ENCODE results near the gene POU6F2. TPM values are rescaled to one million over a fixed set of nuclear protein-coding genes. Genes with fewer than 3 reads are reported as not detected.
A peak's percentile ranks its signal among the peaks of the same experiment; 100 is the strongest.

POU6F2 gene
- total RNA-seq, 1 experiment from 2014 or later = not detected

DNA sequence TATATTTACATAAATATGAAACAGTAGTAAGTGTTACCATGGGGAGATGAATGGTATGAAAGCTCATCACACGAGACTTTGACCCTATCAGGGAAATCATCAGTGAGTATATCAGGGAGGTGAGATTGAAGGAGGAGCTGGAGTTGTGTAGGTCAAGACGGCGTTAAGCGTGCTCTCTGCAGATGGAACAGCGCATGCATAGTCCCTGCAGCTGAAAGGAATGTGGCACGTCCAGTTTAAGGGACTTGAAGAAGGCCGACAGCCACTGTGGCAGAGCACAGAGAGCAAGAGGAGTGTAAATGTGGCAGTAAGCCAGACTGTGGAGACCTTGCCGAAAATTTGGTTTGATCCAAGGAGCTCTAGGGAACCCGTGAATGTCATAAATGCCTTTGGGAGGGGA, 38.9 kb downstream of the POU6F2 start:
- peaks cover 25% of the 10 kb centered on the region for H3K27me3 ChIP-seq (ENCODE audit: low read length)
- no peak overlapping the region for H3K9ac ChIP-seq (ENCODE audit: low read length)
- POLR2A ChIA-PET (ENCODE audit: unreplicated experiment) = interaction anchor here (0.7 kb wide), 1 partner anchor 815 kb away, joined by 4 read pairs; no protein-coding TSS in a partner anchor
- no peaks in the 10 kb centered on the region for H4K20me1 ChIP-seq (ENCODE audit: low read length)
- no peak overlapping the region for H3K4me3 ChIP-seq (ENCODE audit: low read length)
- no peaks in the 10 kb centered on the region for H3K9me2 ChIP-seq (replicated peaks; ENCODE audit: low read length)
- H2AFZ ChIP-seq (ENCODE audit: low read length) = no peak overlapping the region
- H3K27ac ChIP-seq (ENCODE audit: low read length) = no peak overlapping the region
- DNase-seq (peak; percentile 32), ATAC-seq (no peak)
- H3K9me3 ChIP-seq (ENCODE audit: low read length) = no peaks in the 10 kb centered on the region
- BruUV-seq (replicated peaks) = no TSS peak
- CTCF ChIA-PET = interaction anchor here (0.5 kb wide), 1 partner anchor 503 kb away, joined by 6 read pairs; no protein-coding TSS in a partner anchor
- TF ChIP-seq, protein P1, sequence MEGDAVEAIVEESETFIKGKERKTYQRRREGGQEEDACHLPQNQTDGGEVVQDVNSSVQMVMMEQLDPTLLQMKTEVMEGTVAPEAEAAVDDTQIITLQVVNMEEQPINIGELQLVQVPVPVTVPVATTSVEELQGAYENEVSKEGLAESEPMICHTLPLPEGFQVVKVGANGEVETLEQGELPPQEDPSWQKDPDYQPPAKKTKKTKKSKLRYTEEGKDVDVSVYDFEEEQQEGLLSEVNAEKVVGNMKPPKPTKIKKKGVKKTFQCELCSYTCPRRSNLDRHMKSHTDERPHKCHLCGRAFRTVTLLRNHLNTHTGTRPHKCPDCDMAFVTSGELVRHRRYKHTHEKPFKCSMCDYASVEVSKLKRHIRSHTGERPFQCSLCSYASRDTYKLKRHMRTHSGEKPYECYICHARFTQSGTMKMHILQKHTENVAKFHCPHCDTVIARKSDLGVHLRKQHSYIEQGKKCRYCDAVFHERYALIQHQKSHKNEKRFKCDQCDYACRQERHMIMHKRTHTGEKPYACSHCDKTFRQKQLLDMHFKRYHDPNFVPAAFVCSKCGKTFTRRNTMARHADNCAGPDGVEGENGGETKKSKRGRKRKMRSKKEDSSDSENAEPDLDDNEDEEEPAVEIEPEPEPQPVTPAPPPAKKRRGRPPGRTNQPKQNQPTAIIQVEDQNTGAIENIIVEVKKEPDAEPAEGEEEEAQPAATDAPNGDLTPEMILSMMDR (conservative IDR thresholded peaks at IDR 0.05; ENCODE audit: low read depth, low read length) = no peak
- TF ChIP-seq EZH2 (IDR thresholded peaks at IDR 0.05; ENCODE audit: low read length, unreplicated experiment) = no peak
- no peak for TF ChIP-seq EZH2phosphoT487 (IDR thresholded peaks at IDR 0.05; ENCODE audit: borderline replicate concordance, low read length)
- H3K4me2 ChIP-seq (ENCODE audit: low read length) = no peak overlapping the region
- H3F3A ChIP-seq (ENCODE audit: low read length, unreplicated experiment) = no peaks in the 10 kb centered on the region
- H3K36me3 ChIP-seq (ENCODE audit: low read depth, low read length) = no peaks in the 10 kb centered on the region
- intact Hi-C loops (cut with micrococcal nuclease) = no loop called here
- no peaks in the 10 kb centered on the region for H3K4me1 ChIP-seq (ENCODE audit: insufficient read depth, low read length)
- H3K79me2 ChIP-seq (ENCODE audit: low read length) = no peaks in the 10 kb centered on the region

DNA sequence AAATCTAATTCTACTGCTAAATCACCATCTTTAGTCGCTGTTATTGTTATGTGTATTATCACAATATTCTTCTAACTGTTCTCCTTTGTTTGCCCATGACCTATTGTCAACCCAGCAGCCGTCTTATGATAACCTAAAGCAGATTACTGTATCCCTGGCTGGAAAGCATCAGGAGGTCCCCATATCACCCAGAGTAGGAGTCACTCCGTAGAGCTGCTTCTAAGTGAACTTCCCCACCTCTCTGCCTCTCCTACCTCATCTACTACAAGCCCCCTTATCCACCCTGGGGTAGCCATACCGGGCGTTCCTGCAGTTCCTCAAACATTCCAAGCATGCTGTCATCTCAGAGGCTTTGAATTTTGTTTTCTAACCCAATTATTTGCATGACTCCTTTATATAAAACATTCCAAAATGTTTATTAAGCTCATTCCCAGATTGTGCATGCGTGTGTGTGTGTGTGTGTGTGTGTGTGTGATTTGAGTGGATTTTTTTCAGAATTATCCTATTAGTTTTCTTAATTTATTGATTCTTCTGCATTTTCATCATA, 39.7 kb downstream of the POU6F2 start:
- Histone ChIP-seq H3K4me2 (ENCODE audit: low read length) (no peak overlapping the region), H3K27ac (ENCODE audit: low read length) (no peak overlapping the region), H3K9me2 (replicated peaks; ENCODE audit: low read length) (no peaks in the 10 kb centered on the region), H3K27me3 (ENCODE audit: low read length) (peaks cover 25% of the 10 kb centered on the region), H3K36me3 (ENCODE audit: low read depth, low read length) (no peaks in the 10 kb centered on the region), H3K4me1 (ENCODE audit: insufficient read depth, low read length) (no peaks in the 10 kb centered on the region), H3K79me2 (ENCODE audit: low read length) (no peaks in the 10 kb centered on the region), H2AFZ (ENCODE audit: low read length) (no peak overlapping the region), H3F3A (ENCODE audit: low read length, unreplicated experiment) (no peaks in the 10 kb centered on the region), H3K4me3 (ENCODE audit: low read length) (no peak overlapping the region), H3K9ac (ENCODE audit: low read length) (no peak overlapping the region), H3K9me3 (ENCODE audit: low read length) (no peaks in the 10 kb centered on the region), H4K20me1 (ENCODE audit: low read length) (no peaks in the 10 kb centered on the region)
- POLR2A ChIA-PET (ENCODE audit: unreplicated experiment) = interaction anchor here (0.7 kb wide), 1 partner anchor 816 kb away, joined by 4 read pairs; no protein-coding TSS in a partner anchor
- intact Hi-C loops (cut with micrococcal nuclease) = no loop called here
- CTCF ChIA-PET = interaction anchor here (0.5 kb wide), 1 partner anchor 503 kb away, joined by 6 read pairs; no protein-coding TSS in a partner anchor
- no TSS peak for BruUV-seq (replicated peaks)
- DNase-seq (no peak), ATAC-seq (no peak)
- TF ChIP-seq EZH2 (IDR thresholded peaks at IDR 0.05; ENCODE audit: low read length, unreplicated experiment) (no peak), EZH2phosphoT487 (IDR thresholded peaks at IDR 0.05; ENCODE audit: borderline replicate concordance, low read length) (no peak)
- TF ChIP-seq, protein P1 (conservative IDR thresholded peaks at IDR 0.05; ENCODE audit: low read depth, low read length) = no peak

DNA sequence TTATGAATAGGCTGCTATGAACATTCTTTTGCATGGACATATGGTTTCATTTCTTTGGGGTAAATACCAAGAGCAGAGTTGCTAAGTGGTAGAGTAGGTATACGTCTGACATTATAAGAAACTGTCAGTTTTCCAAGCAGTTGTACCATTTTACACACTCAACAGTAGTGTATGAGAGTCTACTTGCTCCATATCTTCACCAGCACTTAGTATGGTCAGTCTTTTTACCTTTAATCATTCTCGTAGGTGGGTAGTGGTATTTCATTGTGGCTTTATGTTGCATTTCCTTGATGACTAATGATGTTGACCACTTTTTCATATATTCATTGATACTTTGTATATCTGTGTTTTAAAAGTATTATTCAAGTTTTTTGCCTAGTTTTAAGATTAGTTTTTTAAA, 45.1 kb downstream of the POU6F2 start:
- Histone ChIP-seq H4K20me1 (ENCODE audit: low read length) (no peaks in the 10 kb centered on the region), H3K9ac (ENCODE audit: low read length) (no peak overlapping the region), H3K36me3 (ENCODE audit: low read depth, low read length) (no peaks in the 10 kb centered on the region), H3K27ac (ENCODE audit: low read length) (no peak overlapping the region), H3F3A (ENCODE audit: low read length, unreplicated experiment) (no peaks in the 10 kb centered on the region), H3K4me1 (ENCODE audit: insufficient read depth, low read length) (no peaks in the 10 kb centered on the region), H2AFZ (ENCODE audit: low read length) (no peak overlapping the region), H3K79me2 (ENCODE audit: low read length) (no peaks in the 10 kb centered on the region), H3K27me3 (ENCODE audit: low read length) (peaks cover 5% of the 10 kb centered on the region; the same call in 1 of the 2 replicates), H3K9me2 (replicated peaks; ENCODE audit: low read length) (no peaks in the 10 kb centered on the region), H3K4me3 (ENCODE audit: low read length) (no peak overlapping the region), H3K4me2 (ENCODE audit: low read length) (no peak overlapping the region), H3K9me3 (ENCODE audit: low read length) (no peaks in the 10 kb centered on the region)
- TF ChIP-seq, protein P1 (conservative IDR thresholded peaks at IDR 0.05; ENCODE audit: low read depth, low read length) = no peak
- no peak for TF ChIP-seq EZH2 (IDR thresholded peaks at IDR 0.05; ENCODE audit: low read length, unreplicated experiment)
- TF ChIP-seq EZH2phosphoT487 (IDR thresholded peaks at IDR 0.05; ENCODE audit: borderline replicate concordance, low read length) = no peak
- POLR2A ChIA-PET (ENCODE audit: unreplicated experiment) = no interaction called here
- intact Hi-C loops (cut with micrococcal nuclease) = no loop called here
- BruUV-seq (replicated peaks) = no TSS peak
- DNase-seq (no peak), ATAC-seq (no peak)
- CTCF ChIA-PET = no interaction called here

All from PC-3 (cell line).